Measurements from ENCODE around the gene GRM5. TPM values are rescaled to one million over a fixed set of nuclear protein-coding genes. Genes with fewer than 3 reads are reported as not detected.

GRM5 gene
- total and polyA plus RNA-seq, 2 experiments from 2014 or later = 0.27 TPM; not detected in 1

DNA sequence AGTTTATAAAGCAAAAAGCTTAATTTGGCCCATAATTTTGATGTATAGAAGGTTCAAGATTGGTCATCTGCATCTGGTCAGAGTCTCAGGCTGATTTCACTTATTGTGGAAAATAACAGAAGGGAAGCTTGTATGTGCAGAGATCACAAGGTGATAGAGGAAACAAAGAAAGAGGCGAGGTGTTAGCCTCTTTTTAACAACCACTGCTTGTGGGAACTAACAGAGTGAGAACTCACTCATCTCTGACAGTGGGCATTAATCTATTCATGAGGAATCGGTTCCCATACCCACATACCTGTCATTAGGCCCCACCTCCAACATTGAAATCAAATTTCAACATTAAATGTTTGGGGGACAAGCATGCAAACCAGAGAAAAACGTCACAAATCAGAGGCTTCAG lies 250.3 kb downstream of the GRM5 start:
- Histone ChIP-seq H3K36me3 (replicated peaks; ENCODE audit: insufficient read depth, low read depth) (no peaks in the 10 kb centered on the region), H3K4me2 (no peak overlapping the region), H3K9me3 (ENCODE audit: low read depth) (no peaks in the 10 kb centered on the region), H4K20me1 (ENCODE audit: insufficient read depth, poor library complexity, severe bottlenecking) (no peaks in the 10 kb centered on the region), H3K9me2 (replicated peaks; ENCODE audit: insufficient read depth) (no peaks in the 10 kb centered on the region), H2AFZ (no peak overlapping the region), H3K27ac (no peak overlapping the region), H3K27me3 (no peaks in the 10 kb centered on the region), H3K4me3 (no peak overlapping the region), H3K4me1 (ENCODE audit: insufficient read depth) (no peaks in the 10 kb centered on the region), H3K79me2 (no peaks in the 10 kb centered on the region)
- 84% methylated on average over 2 of the region's 3 CpGs for WGBS (ENCODE audit: low lambda C conversion rate, missing lambda C conversion rate)
- DNase-seq (ENCODE audit: low spot score) = no peak
- TF ChIP-seq EZH2 (IDR thresholded peaks at IDR 0.05; ENCODE audit: borderline replicate concordance) (no peak), EZH2phosphoT487 (IDR thresholded peaks at IDR 0.05; ENCODE audit: low read depth, severe bottlenecking, unreplicated experiment) (no peak)
- TF ChIP-seq, protein P1, sequence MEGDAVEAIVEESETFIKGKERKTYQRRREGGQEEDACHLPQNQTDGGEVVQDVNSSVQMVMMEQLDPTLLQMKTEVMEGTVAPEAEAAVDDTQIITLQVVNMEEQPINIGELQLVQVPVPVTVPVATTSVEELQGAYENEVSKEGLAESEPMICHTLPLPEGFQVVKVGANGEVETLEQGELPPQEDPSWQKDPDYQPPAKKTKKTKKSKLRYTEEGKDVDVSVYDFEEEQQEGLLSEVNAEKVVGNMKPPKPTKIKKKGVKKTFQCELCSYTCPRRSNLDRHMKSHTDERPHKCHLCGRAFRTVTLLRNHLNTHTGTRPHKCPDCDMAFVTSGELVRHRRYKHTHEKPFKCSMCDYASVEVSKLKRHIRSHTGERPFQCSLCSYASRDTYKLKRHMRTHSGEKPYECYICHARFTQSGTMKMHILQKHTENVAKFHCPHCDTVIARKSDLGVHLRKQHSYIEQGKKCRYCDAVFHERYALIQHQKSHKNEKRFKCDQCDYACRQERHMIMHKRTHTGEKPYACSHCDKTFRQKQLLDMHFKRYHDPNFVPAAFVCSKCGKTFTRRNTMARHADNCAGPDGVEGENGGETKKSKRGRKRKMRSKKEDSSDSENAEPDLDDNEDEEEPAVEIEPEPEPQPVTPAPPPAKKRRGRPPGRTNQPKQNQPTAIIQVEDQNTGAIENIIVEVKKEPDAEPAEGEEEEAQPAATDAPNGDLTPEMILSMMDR (IDR thresholded peaks at IDR 0.05; ENCODE audit: poor library complexity) = no peak

DNA sequence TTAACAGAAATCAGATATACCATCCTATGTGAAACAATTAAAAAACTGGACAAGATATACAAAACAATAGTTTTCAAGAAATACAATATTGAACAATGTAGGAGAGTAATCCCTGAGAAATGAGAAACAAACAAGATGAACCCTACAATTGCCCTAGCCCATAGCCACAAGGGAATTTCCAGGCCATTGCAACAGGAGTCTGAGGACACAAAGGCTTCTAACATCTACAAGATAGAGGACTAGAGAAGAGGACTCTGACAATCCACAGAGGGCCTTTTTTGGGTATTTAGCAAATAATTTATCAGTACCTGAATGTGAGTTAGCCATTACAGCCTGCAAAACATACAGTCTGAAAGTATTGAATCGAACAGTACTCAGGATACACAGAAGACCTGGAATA lies 251.7 kb downstream of the GRM5 start:
- TF ChIP-seq EZH2phosphoT487 (IDR thresholded peaks at IDR 0.05; ENCODE audit: low read depth, severe bottlenecking, unreplicated experiment) = no peak
- TF ChIP-seq, protein P1 (IDR thresholded peaks at IDR 0.05; ENCODE audit: poor library complexity) = no peak
- TF ChIP-seq EZH2 (IDR thresholded peaks at IDR 0.05; ENCODE audit: borderline replicate concordance) = no peak
- no peaks in the 10 kb centered on the region for H3K4me1 ChIP-seq (ENCODE audit: insufficient read depth)
- no peaks in the 10 kb centered on the region for H3K9me3 ChIP-seq (ENCODE audit: low read depth)
- no peak overlapping the region for H3K4me2 ChIP-seq
- no peaks in the 10 kb centered on the region for H4K20me1 ChIP-seq (ENCODE audit: insufficient read depth, poor library complexity, severe bottlenecking)
- H3K79me2 ChIP-seq = no peaks in the 10 kb centered on the region
- no peak overlapping the region for H2AFZ ChIP-seq
- no peak overlapping the region for H3K27ac ChIP-seq
- H3K27me3 ChIP-seq = no peaks in the 10 kb centered on the region
- H3K4me3 ChIP-seq = no peak overlapping the region
- WGBS (ENCODE audit: low lambda C conversion rate, missing lambda C conversion rate) = 0% methylated on average over 1 of the region's 1 CpG
- H3K36me3 ChIP-seq (replicated peaks; ENCODE audit: insufficient read depth, low read depth) = no peaks in the 10 kb centered on the region
- H3K9me2 ChIP-seq (replicated peaks; ENCODE audit: insufficient read depth) = no peaks in the 10 kb centered on the region
- no peak for DNase-seq (ENCODE audit: low spot score)

DNA sequence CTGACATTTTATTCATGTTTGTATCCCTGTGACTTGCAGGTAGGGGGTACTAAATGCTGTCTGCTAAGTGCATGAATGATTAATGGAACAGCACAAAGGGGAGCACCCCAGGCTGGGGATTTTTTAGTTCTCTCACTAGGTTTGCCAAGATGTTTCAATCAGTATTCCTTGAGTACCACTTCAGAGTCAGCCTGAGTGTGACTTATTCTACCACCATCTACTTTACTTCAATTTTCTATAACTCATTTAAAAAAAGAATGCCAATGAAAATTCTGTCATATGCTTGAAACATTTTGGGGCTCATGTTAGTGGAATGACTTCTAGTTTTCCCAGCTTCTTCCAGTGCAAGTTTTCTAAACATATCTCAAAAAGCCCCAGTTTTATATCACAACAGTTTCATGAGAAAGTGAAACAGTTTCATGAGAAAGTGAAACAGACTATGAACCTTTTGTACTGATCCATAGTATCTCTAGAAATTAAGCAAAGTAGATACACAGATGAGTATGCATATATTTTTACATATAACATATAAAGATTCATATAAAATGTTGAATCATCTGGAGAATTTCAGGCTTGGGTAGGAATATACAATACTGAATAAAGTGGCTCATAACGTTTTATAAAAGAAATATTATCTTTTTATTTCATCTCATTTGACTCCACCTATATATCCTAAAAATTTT lies 252.4 kb downstream of the GRM5 start:
- Histone ChIP-seq H3K79me2 (no peaks in the 10 kb centered on the region), H3K36me3 (replicated peaks; ENCODE audit: insufficient read depth, low read depth) (no peaks in the 10 kb centered on the region), H3K4me3 (no peak overlapping the region), H3K9me3 (ENCODE audit: low read depth) (no peaks in the 10 kb centered on the region), H3K27ac (no peak overlapping the region), H2AFZ (no peak overlapping the region), H3K4me2 (no peak overlapping the region), H3K4me1 (ENCODE audit: insufficient read depth) (no peaks in the 10 kb centered on the region), H4K20me1 (ENCODE audit: insufficient read depth, poor library complexity, severe bottlenecking) (no peaks in the 10 kb centered on the region), H3K9me2 (replicated peaks; ENCODE audit: insufficient read depth) (no peaks in the 10 kb centered on the region), H3K27me3 (no peaks in the 10 kb centered on the region)
- DNase-seq (ENCODE audit: low spot score) = no peak
- 91% methylated on average over 1 of the region's 1 CpG for WGBS (ENCODE audit: low lambda C conversion rate, missing lambda C conversion rate)
- TF ChIP-seq EZH2phosphoT487 (IDR thresholded peaks at IDR 0.05; ENCODE audit: low read depth, severe bottlenecking, unreplicated experiment) = no peak
- TF ChIP-seq, protein P1 (IDR thresholded peaks at IDR 0.05; ENCODE audit: poor library complexity) = no peak
- no peak for TF ChIP-seq EZH2 (IDR thresholded peaks at IDR 0.05; ENCODE audit: borderline replicate concordance)

Data from hepatocyte (in vitro differentiated cells).